HepG2 (cell line): ENCODE data around the gene SERPINA6. TPM values are rescaled to one million over a fixed set of nuclear protein-coding genes. Genes with fewer than 3 reads are reported as not detected.

Experiments used
- ATAC-seq: fragments of 200-7000 bp; cut with Tn5 transposase; 3 replicates; pipeline ENCODE4 v1.9.1; 2020; ENCODE audit warnings: mild to moderate bottlenecking, moderate library complexity
- BruUV-seq: library from RNA; stranded (reverse); fragments of 400-500 nt; replicated peaks from 2 replicates; lab custom pipeline; 2021; lab: Mats Ljungman, UMichigan
- CTCF ChIA-PET: fragments of 300-600 bp; formaldehyde crosslinking; extraction: SDS; loops from one replicate; lab custom pipeline; 2021; ENCODE audit warnings: low total read pairs, inconsistent platforms, low intra/inter-chr PET ratio; lab: Yijun Ruan, JAX
- POLR2A ChIA-PET: fragments of 350-600 bp; sonication (Branson Sonifier 250); formaldehyde crosslinking; loops from one replicate; lab custom pipeline; 2020; ENCODE audit warnings: antibody characterized with exemption, inconsistent platforms; lab: Yijun Ruan, JAX
- DNase-seq: peaks from one replicate; pipeline ENCODE4 v3.0.0-alpha.2; 2015; ENCODE audit warnings: low spot score
- FAIRE-seq: peaks from 3 replicates; lab custom pipeline; 2011; peaks lifted over from hg19 to GRCh38; lab: Jason Lieb, UNC
- H2AFZ ChIP-seq: one replicate; pipeline ENCODE4 v1.6.1; 2011; ENCODE audit warnings: low read length, inconsistent platforms
- H3K27ac ChIP-seq: fragments of 300-600 bp; 3 replicates; pipeline ENCODE4 v1.8.0; 2011; ENCODE audit warnings: mixed run types, mild to moderate bottlenecking, mixed read lengths, low read length, inconsistent platforms; ENCODE audit not compliant: insufficient read depth; ENCODE audit errors: extremely low read length
- H3K27me3 ChIP-seq, 2 experiments: fragments of 200-600 bp in 1 of 2; 2 replicates in 1 of 2; 3 replicates in 1 of 2; pipeline versions ENCODE4 v1.6.0 to v1.8.0; 2011; ENCODE audit warnings: low read length in 2 of 2, mild to moderate bottlenecking in 2 of 2, moderate library complexity in 2 of 2, inconsistent platforms in 1 of 2; ENCODE audit not compliant: insufficient read depth in 2 of 2, control insufficient read depth in 1 of 2
- H3K36me3 ChIP-seq, 2 experiments: fragments of 200-600 bp in 1 of 2; replicated peaks in 1 of 2; 2 replicates in 1 of 2; 3 replicates in 1 of 2; pipeline versions ENCODE4 v1.5.1 to v1.8.0; 2011; ENCODE audit warnings: low read length in 2 of 2, inconsistent platforms in 1 of 2; ENCODE audit not compliant: insufficient read depth in 2 of 2, control insufficient read depth in 1 of 2
- H3K4me1 ChIP-seq: 2 replicates; pipeline ENCODE4 v1.5.1; 2012; ENCODE audit warnings: low read length, inconsistent platforms; ENCODE audit not compliant: insufficient read depth
- H3K4me2 ChIP-seq: 2 replicates; pipeline ENCODE4 v1.6.0; 2011; ENCODE audit warnings: low read depth, low read length, inconsistent platforms
- H3K4me3 ChIP-seq, 3 experiments: fragments of 200-600 bp in 1 of 3; sonication (generic), shearing (Covaris generic) in 1 of 3; replicated peaks in 1 of 3; 2 replicates each; pipeline ENCODE4 v1.5.1; 2011 to 2016; ENCODE audit warnings: low read length in 3 of 3, inconsistent platforms in 2 of 3, low read depth in 2 of 3, mild to moderate bottlenecking in 2 of 3, control low read depth in 1 of 3, mixed read lengths in 1 of 3; ENCODE audit not compliant: insufficient read depth in 1 of 3
- H3K79me2 ChIP-seq: one replicate; pipeline ENCODE4 v1.6.1; 2011; ENCODE audit warnings: low read length, inconsistent platforms; ENCODE audit not compliant: insufficient read depth
- H3K9ac ChIP-seq: 2 replicates; pipeline ENCODE4 v1.6.0; 2011; ENCODE audit warnings: mild to moderate bottlenecking, low read depth, low read length, inconsistent platforms; ENCODE audit not compliant: insufficient read depth
- H3K9me3 ChIP-seq: 2 replicates; pipeline ENCODE4 v1.5.1; 2012; ENCODE audit warnings: mild to moderate bottlenecking, low read length
- H4K20me1 ChIP-seq: 2 replicates; pipeline ENCODE4 v1.6.0; 2011; ENCODE audit warnings: inconsistent platforms, mild to moderate bottlenecking, low read length, moderate library complexity; ENCODE audit not compliant: insufficient read depth
- AGO2 ChIP-seq: fragments of 200-400 bp; formaldehyde crosslinking; optimal IDR thresholded peaks from 2 replicates; pipeline ENCODE3; 2017; ENCODE audit warnings: mild to moderate bottlenecking, low read depth, low read length, moderate library complexity
- ATM ChIP-seq: fragments of 450-650 bp; IDR thresholded peaks from 2 replicates; pipeline ENCODE4 v1.7.1; 2017; ENCODE audit warnings: mild to moderate bottlenecking, borderline replicate concordance
- E2F5 ChIP-seq: sonication (generic); formaldehyde crosslinking; conservative IDR thresholded peaks from 2 replicates; pipeline ENCODE4 v1.4.0; 2020; ENCODE audit warnings: missing genetic modification reagents
- HOXA7 ChIP-seq: sonication (generic); formaldehyde crosslinking; IDR thresholded peaks from 2 replicates; pipeline ENCODE4 v1.8.1; 2022; ENCODE audit warnings: mild to moderate bottlenecking, missing genetic modification reagents, moderate library complexity
- MZF1 ChIP-seq: sonication (generic); formaldehyde crosslinking; IDR thresholded peaks from 2 replicates; pipeline ENCODE4 v1.8.1; 2023; ENCODE audit warnings: mild to moderate bottlenecking, missing genetic modification reagents, borderline replicate concordance
- ZNF12 ChIP-seq: sonication (generic); formaldehyde crosslinking; IDR thresholded peaks from 2 replicates; pipeline ENCODE4 v1.5.0; 2020; ENCODE audit warnings: missing genetic modification reagents
- ZNF124 ChIP-seq: sonication (generic); formaldehyde crosslinking; IDR thresholded peaks from 2 replicates; pipeline ENCODE4 v1.4.0; 2020; ENCODE audit warnings: missing genetic modification reagents
- ZNF512B ChIP-seq: sonication (generic); formaldehyde crosslinking; IDR thresholded peaks from 2 replicates; pipeline ENCODE4 v1.5.1; 2020; ENCODE audit warnings: missing genetic modification reagents, mild to moderate bottlenecking, borderline replicate concordance
- ZNF614 ChIP-seq: IDR thresholded peaks from 2 replicates; pipeline ENCODE4 v1.6.1; 2018; ENCODE audit warnings: missing biosample characterization, missing genetic modification reagents, inconsistent platforms, borderline replicate concordance
- WGBS: methylation state at CpG from one replicate; pipeline ENCODE4 v1.1.6; 2017; ENCODE audit warnings: low lambda C conversion rate; 5-methylcytosine and 5-hydroxymethylcytosine counted together
- in situ Hi-C: cut with HindIII; loops from 2 replicates; pipeline ENCODE4 v1.10.0; 2017; ENCODE audit warnings: low pct_unique_long_range_greater_than_20kb; ENCODE audit not compliant: extremely low pct_ligation_motif_present
- intact Hi-C: fragments of 100-400 bp; cut with micrococcal nuclease; formaldehyde crosslinking; loops from one replicate; pipeline ENCODE4 v1.10.0; 2022; ENCODE audit not compliant: unreplicated experiment
- polyA plus RNA-seq, 8 experiments: library from polyadenylated mRNA; depleted of rRNA in 3 of 8; stranded (reverse) in 7 of 8; unstranded in 1 of 8; fragments of >200 nt; fragmentation: Illumina TruSeq in 4 of 8; extraction: Trizol in 4 of 8; gene quantifications; 2 replicates each; pipeline versions ENCODE4 v1.2.1 to v1.2.3, GENCODE V29; 2011 to 2016; ENCODE audit warnings: low read depth in 4 of 8, missing spikeins in 1 of 8, mixed read lengths in 1 of 8; ENCODE audit not compliant: insufficient read depth in 1 of 8
- total RNA-seq, 5 experiments: library from RNA; depleted of rRNA; stranded (reverse); fragments of >200 nt; fragmentation: Illumina TruSeq; extraction: Trizol; gene quantifications; 2 replicates each; pipeline ENCODE4 v1.2.3, GENCODE V29; 2016; ENCODE audit warnings: low read depth in 1 of 5
- TF ChIP-seq, protein P1 (sequence below): sonication (generic); formaldehyde crosslinking; IDR thresholded peaks from 2 replicates; pipeline ENCODE4 v1.5.1; 2020; ENCODE audit warnings: mild to moderate bottlenecking, missing genetic modification reagents, moderate library complexity

SERPINA6 gene
- total and polyA plus RNA-seq, 2 of the 13 experiments (the other 11 are each of a cell fraction or from before 2014, with no cell fraction given): 260 to 333 TPM

GRCh38 chr14:94291159-94291905 lies 31.8 kb downstream of the SERPINA6 start (continued):
- TF ChIP-seq ZNF124 (CRISPR knock-in tag): no peak
- TF ChIP-seq ZNF512B (CRISPR knock-in tag): no peak
- TF ChIP-seq ZNF12 (CRISPR knock-in tag): no peak

GRCh38 chr14:94290197-94290596 lies 32.9 kb downstream of the SERPINA6 start:
- H3K4me2 ChIP-seq: peak overlapping the region; percentile 16
- no TSS peak for BruUV-seq
- no peak overlapping the region for H2AFZ ChIP-seq
- no peak for ATAC-seq
- WGBS: 93% methylated on average over 6 of the region's 8 CpGs
- in situ Hi-C loops: no loop called here
- H3K9ac ChIP-seq: no peak overlapping the region
- TF ChIP-seq, protein P1, sequence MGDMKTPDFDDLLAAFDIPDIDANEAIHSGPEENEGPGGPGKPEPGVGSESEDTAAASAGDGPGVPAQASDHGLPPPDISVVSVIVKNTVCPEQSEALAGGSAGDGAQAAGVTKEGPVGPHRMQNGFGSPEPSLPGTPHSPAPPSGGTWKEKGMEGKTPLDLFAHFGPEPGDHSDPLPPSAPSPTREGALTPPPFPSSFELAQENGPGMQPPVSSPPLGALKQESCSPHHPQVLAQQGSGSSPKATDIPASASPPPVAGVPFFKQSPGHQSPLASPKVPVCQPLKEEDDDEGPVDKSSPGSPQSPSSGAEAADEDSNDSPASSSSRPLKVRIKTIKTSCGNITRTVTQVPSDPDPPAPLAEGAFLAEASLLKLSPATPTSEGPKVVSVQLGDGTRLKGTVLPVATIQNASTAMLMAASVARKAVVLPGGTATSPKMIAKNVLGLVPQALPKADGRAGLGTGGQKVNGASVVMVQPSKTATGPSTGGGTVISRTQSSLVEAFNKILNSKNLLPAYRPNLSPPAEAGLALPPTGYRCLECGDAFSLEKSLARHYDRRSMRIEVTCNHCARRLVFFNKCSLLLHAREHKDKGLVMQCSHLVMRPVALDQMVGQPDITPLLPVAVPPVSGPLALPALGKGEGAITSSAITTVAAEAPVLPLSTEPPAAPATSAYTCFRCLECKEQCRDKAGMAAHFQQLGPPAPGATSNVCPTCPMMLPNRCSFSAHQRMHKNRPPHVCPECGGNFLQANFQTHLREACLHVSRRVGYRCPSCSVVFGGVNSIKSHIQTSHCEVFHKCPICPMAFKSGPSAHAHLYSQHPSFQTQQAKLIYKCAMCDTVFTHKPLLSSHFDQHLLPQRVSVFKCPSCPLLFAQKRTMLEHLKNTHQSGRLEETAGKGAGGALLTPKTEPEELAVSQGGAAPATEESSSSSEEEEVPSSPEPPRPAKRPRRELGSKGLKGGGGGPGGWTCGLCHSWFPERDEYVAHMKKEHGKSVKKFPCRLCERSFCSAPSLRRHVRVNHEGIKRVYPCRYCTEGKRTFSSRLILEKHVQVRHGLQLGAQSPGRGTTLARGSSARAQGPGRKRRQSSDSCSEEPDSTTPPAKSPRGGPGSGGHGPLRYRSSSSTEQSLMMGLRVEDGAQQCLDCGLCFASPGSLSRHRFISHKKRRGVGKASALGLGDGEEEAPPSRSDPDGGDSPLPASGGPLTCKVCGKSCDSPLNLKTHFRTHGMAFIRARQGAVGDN (CRISPR knock-in tag): peak; percentile 33; the same call in 1 of the 2 replicates
- no peak for TF ChIP-seq E2F5 (CRISPR knock-in tag)
- TF ChIP-seq MZF1 (CRISPR knock-in tag): no peak
- no peak for TF ChIP-seq HOXA7 (CRISPR knock-in tag)
- TF ChIP-seq AGO2: peak; percentile 44
- TF ChIP-seq ATM: no peak
- no peak for TF ChIP-seq ZNF614 (CRISPR knock-in tag)
- peaks cover 27% of the 10 kb centered on the region for H3K79me2 ChIP-seq
- H3K27me3 ChIP-seq: no peaks in the 10 kb centered on the region; a peak in 1 of 5 replicates
- H4K20me1 ChIP-seq: no peaks in the 10 kb centered on the region
- intact Hi-C loops: loop anchor here (5.0 kb wide), 1 partner anchor 153 kb away; no protein-coding TSS in a partner anchor
- FAIRE-seq: no peak
- ChIA-PET CTCF (no interaction called here), POLR2A (interaction anchor here (4.9 kb wide), 1 partner anchor 13 kb away, joined by 122 read pairs; no protein-coding TSS in a partner anchor)
- no peak for DNase-seq
- no peak overlapping the region for H3K4me3 ChIP-seq
- peaks cover 81% of the 10 kb centered on the region for H3K4me1 ChIP-seq
- peaks cover 6 to 7% of the 10 kb centered on the region in 2 experiments; a peak in 4 of 5 replicates for H3K36me3 ChIP-seq
- no peaks in the 10 kb centered on the region for H3K9me3 ChIP-seq
- peak overlapping the region; percentile 97 for H3K27ac ChIP-seq
